ENCODE measurements around the gene DSCAML1. TPM values are rescaled to one million over a fixed set of nuclear protein-coding genes. Genes with fewer than 3 reads are reported as not detected.

The DSCAML1 gene
- total RNA-seq, 4 donors from 2014 or later, result 0.20 to 1.1 (median 0.36) TPM

DNA sequence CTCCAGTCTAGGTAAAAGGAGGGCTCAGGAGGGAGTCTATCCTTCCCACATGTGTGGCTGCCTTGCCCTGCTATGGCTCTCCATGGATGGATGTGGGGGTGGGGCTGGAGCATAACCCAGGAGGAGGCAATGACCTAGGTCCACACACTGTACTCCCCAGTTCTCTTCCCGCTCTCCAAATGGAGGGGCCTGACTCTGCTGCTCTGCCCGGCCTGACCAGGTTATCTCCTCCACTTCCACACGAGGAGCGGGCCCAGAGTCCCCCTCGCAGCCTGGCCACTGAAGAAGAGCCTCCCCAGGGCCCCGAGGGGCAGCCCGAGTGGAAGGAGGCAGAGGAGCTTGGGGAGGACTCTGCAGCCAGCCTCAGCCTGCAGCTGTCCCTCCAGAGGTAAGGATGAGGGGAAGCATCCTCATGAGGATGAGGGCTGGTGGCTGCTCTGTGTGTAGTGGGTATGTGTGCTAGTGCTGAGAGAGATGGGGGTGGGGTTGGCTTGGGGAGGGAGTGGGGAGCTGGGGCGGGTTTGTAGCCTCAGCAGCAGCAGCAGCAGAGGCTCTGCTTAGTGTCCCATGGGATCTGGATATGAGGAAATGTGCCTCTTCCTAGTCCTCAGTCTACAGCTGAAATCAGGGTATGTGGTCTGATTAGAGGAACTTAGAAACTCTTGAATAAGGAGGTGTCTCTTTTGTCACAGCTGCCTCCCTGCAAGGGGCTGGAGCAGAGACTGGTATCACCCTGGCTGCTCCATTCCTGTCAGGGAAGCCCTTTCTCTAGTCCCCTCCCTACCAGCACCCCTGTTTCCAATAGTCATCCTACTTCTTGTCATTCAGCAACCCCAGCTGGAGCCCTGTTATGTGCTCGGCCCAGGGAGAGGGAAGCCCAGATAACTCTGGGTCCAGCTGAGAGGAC, 415.3 kb downstream of the DSCAML1 start:
- H3K4me3 ChIP-seq, result no peak overlapping the region
- peaks cover 0 to 95% (median 13%) of the 10 kb centered on the region in 3 donors for H3K36me3 ChIP-seq
- no peak overlapping the region for H3K27ac ChIP-seq
- no peak for TF ChIP-seq EP300 (IDR thresholded peaks at IDR 0.05)
- TF ChIP-seq, protein P1, sequence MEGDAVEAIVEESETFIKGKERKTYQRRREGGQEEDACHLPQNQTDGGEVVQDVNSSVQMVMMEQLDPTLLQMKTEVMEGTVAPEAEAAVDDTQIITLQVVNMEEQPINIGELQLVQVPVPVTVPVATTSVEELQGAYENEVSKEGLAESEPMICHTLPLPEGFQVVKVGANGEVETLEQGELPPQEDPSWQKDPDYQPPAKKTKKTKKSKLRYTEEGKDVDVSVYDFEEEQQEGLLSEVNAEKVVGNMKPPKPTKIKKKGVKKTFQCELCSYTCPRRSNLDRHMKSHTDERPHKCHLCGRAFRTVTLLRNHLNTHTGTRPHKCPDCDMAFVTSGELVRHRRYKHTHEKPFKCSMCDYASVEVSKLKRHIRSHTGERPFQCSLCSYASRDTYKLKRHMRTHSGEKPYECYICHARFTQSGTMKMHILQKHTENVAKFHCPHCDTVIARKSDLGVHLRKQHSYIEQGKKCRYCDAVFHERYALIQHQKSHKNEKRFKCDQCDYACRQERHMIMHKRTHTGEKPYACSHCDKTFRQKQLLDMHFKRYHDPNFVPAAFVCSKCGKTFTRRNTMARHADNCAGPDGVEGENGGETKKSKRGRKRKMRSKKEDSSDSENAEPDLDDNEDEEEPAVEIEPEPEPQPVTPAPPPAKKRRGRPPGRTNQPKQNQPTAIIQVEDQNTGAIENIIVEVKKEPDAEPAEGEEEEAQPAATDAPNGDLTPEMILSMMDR (IDR thresholded peaks at IDR 0.05), result no peak
- no peak for TF ChIP-seq POLR2A (IDR thresholded peaks at IDR 0.05)
- H3K9me3 ChIP-seq, result no peaks in the 10 kb centered on the region
- no peaks in the 10 kb centered on the region for H3K4me1 ChIP-seq
- H3K27me3 ChIP-seq, result no peaks in the 10 kb centered on the region
- WGBS, 2 donors, result 84 to 90% methylated on average over 3 to 9 of the region's 9 CpGs
- no peak for DNase-seq (ENCODE audit: low spot score in 2 of 2)

DNA sequence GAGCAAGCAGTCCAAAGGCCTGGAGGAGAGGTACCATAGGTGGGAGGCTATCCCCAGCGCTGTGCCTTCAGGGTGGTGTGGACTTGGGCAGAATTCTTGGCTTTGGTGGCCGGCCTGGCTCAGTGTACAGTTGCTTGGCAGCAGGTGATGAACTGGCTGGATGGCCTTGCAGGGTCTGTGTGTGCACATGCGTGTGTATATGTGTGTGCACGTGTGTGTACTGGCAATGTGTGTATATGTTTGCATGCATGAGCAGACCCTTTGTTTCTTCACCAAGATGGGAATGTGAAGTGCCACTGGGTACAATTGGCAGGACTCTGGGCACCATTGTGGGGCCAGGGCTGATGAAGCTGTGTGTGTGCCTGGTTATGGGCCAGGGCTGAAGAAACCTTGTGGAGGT, 416.3 kb downstream of the DSCAML1 start:
- Histone ChIP-seq H3K27me3 (no peaks in the 10 kb centered on the region), H3K36me3 (peaks cover 0 to 95% (median 21%) of the 10 kb centered on the region in 3 donors), H3K27ac (no peak overlapping the region), H3K4me1 (no peaks in the 10 kb centered on the region), H3K9me3 (no peaks in the 10 kb centered on the region), H3K4me3 (no peak overlapping the region)
- TF ChIP-seq POLR2A (IDR thresholded peaks at IDR 0.05), result no peak
- no peak for TF ChIP-seq EP300 (IDR thresholded peaks at IDR 0.05)
- TF ChIP-seq, protein P1 (IDR thresholded peaks at IDR 0.05), result no peak
- WGBS, 2 donors, result 96% methylated on average over 4 of the region's 4 CpGs
- DNase-seq (ENCODE audit: low spot score in 2 of 2), result no peak

DNA sequence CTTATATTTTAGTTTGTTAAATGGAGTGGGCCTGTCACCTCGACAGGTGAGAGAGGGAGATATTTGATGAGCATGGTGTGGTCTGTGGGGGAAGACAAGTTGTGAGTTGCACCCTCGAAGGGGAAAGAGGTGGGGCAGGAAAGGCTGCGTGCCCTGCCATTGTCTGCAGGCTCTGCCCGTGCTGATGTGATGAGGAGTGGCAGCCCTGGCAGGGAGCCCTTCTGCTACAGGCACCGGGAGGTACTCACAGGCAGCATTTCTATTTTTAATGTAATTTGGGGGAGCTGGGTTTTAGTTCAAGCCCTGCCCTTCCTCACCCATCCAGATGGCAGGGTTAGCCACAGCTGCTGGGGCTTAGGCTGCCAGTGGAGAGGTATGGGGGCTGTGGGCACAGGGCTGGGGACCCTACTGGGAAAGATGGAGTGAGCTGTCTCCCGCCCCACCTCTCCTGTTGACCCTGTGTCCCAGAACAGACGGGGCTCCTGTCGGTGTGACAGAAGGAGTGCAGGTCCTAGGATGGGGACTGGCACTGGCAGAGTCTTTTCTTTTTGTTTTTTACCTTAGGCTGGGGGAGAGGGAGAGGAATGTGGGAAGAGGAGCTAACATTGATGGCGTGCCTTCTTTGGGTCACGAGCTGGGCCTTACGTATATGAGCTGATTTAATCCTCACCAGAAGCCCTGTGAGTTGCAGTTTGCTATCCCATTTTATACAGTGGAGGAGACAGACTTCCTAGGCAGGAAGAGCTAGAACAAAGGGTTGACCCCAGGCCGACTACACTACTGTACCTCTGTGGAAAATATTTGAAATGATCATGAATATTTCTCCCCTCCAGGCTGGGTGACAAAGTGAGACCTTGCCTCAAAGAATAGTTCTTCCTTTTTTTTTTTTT, 417.8 kb downstream of the DSCAML1 start:
- Histone ChIP-seq H3K4me1 (no peaks in the 10 kb centered on the region), H3K27ac (no peak overlapping the region), H3K27me3 (no peaks in the 10 kb centered on the region), H3K36me3 (peaks cover 0 to 95% (median 21%) of the 10 kb centered on the region in 3 donors), H3K4me3 (no peak overlapping the region), H3K9me3 (no peaks in the 10 kb centered on the region)
- no peak for DNase-seq (ENCODE audit: low spot score in 2 of 2)
- TF ChIP-seq POLR2A (IDR thresholded peaks at IDR 0.05) (no peak), EP300 (IDR thresholded peaks at IDR 0.05) (no peak)
- TF ChIP-seq, protein P1 (IDR thresholded peaks at IDR 0.05), result no peak
- WGBS, 2 donors, result 69 to 75% methylated on average over 12 of the region's 12 CpGs

Other genes with a start within 250 kb of the DSCAML1 start
- 1 to 10 TPM in 2 of 4 donors, under 1 TPM in 2; 0.39 to 1.8 (median 0.96) TPM for gene FXYD2, start 27.5 kb upstream of the DSCAML1 start, total RNA-seq
- 10 to 100 TPM; 29.4 to 74.1 (median 65.7) TPM for gene FXYD6, start 79.4 kb upstream of the DSCAML1 start, total RNA-seq
- gene TMPRSS13, start 132.2 kb upstream of the DSCAML1 start, total RNA-seq, result 1 to 10 TPM in 1 of 4 donors, under 1 TPM in 1, not detected in 2; 0.60 to 1.7 TPM
- 10 to 100 TPM; 16.7 to 42.0 (median 25.9) TPM for gene IL10RA, start 189.2 kb upstream of the DSCAML1 start, total RNA-seq

Measured in tibial nerve (tissue), 4 donors.